ENCODE data around the gene OCRL. TPM values are rescaled to one million over a fixed set of nuclear protein-coding genes. Genes with fewer than 3 reads are reported as not detected.

Gene OCRL
- total and polyA plus RNA-seq, 2 of the 13 experiments (the other 11 are each of a cell fraction or from before 2014, with no cell fraction given): 13.4 to 32.0 TPM

DNA sequence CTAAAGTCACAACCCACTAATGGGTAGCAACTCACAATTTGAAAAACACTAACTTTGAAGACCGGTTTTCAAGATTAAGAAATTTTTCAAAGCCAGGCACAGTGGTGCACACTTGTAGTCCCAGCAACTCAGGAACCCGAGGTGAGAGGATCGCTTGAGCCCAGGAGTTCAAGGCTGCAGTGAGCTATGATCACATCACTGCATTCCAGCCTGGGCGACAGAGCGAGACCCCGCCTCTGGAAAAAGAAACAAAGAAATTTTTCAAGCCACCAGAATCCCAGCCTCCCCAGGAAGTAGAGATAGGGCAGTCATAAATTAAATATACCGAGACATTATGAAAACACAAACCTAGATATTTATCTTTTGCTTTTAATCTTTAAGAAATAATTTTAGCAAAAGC is 29.7 kb upstream of the OCRL start (continued):
- TF ChIP-seq, protein P1, sequence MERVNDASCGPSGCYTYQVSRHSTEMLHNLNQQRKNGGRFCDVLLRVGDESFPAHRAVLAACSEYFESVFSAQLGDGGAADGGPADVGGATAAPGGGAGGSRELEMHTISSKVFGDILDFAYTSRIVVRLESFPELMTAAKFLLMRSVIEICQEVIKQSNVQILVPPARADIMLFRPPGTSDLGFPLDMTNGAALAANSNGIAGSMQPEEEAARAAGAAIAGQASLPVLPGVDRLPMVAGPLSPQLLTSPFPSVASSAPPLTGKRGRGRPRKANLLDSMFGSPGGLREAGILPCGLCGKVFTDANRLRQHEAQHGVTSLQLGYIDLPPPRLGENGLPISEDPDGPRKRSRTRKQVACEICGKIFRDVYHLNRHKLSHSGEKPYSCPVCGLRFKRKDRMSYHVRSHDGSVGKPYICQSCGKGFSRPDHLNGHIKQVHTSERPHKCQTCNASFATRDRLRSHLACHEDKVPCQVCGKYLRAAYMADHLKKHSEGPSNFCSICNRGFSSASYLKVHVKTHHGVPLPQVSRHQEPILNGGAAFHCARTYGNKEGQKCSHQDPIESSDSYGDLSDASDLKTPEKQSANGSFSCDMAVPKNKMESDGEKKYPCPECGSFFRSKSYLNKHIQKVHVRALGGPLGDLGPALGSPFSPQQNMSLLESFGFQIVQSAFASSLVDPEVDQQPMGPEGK (CRISPR knock-in tag; IDR thresholded peaks at IDR 0.05): peak; percentile 46; the same call in 1 of the 2 replicates
- TF ChIP-seq HOXD1 (CRISPR knock-in tag; IDR thresholded peaks at IDR 0.05) (no peak), FOSL2 (CRISPR knock-in tag; IDR thresholded peaks at IDR 0.05) (peak; percentile 47), SOX13 (IDR thresholded peaks at IDR 0.05) (no peak), SOX13 (CRISPR knock-in tag; conservative IDR thresholded peaks at IDR 0.05 in 1 of 2, IDR thresholded peaks at IDR 0.05 in 1 of 2) (peak in 1 of 2 experiments; percentile 79; a peak in 2 of 4 replicates), HDAC1 (CRISPR knock-in tag; IDR thresholded peaks at IDR 0.05) (0 out of 2 replicates have a peak, but pooled peaks have one; percentile 31), RXRB (CRISPR knock-in tag; IDR thresholded peaks at IDR 0.05; ENCODE audit: borderline replicate concordance) (peak; percentile 47; the same call in 1 of the 2 replicates), ZNF468 (CRISPR knock-in tag; IDR thresholded peaks at IDR 0.05) (no peak), SOX5 (CRISPR knock-in tag; IDR thresholded peaks at IDR 0.05; ENCODE audit: borderline replicate concordance) (peak; percentile 57; the same call in 1 of the 2 replicates), SOX6 (IDR thresholded peaks at IDR 0.05) (no peak), SOX6 (CRISPR knock-in tag; IDR thresholded peaks at IDR 0.05) (peak; percentile 77), CREM (IDR thresholded peaks at IDR 0.05) (peak; percentile 12; the same call in 1 of the 2 replicates), CREM (CRISPR knock-in tag; IDR thresholded peaks at IDR 0.05) (no peak), PHF5A (CRISPR knock-in tag; IDR thresholded peaks at IDR 0.05; ENCODE audit: low read depth, unreplicated experiment) (no peak), ETV5 (CRISPR knock-in tag; IDR thresholded peaks at IDR 0.05; ENCODE audit: borderline replicate concordance) (peak; percentile 35; the same call in 1 of the 2 replicates), BCL6 (CRISPR knock-in tag; IDR thresholded peaks at IDR 0.05) (0 out of 2 replicates have a peak, but pooled peaks have one; percentile 28), SALL1 (CRISPR knock-in tag; IDR thresholded peaks at IDR 0.05) (peak; percentile 80)
- TF ChIP-seq, protein P2, sequence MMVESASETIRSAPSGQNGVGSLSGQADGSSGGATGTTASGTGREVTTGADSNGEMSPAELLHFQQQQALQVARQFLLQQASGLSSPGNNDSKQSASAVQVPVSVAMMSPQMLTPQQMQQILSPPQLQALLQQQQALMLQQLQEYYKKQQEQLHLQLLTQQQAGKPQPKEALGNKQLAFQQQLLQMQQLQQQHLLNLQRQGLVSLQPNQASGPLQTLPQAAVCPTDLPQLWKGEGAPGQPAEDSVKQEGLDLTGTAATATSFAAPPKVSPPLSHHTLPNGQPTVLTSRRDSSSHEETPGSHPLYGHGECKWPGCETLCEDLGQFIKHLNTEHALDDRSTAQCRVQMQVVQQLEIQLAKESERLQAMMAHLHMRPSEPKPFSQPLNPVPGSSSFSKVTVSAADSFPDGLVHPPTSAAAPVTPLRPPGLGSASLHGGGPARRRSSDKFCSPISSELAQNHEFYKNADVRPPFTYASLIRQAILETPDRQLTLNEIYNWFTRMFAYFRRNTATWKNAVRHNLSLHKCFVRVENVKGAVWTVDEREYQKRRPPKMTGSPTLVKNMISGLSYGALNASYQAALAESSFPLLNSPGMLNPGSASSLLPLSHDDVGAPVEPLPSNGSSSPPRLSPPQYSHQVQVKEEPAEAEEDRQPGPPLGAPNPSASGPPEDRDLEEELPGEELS (CRISPR knock-in tag; IDR thresholded peaks at IDR 0.05): peak; percentile 28; the same call in 1 of the 2 replicates
- TF ChIP-seq, protein P3, sequence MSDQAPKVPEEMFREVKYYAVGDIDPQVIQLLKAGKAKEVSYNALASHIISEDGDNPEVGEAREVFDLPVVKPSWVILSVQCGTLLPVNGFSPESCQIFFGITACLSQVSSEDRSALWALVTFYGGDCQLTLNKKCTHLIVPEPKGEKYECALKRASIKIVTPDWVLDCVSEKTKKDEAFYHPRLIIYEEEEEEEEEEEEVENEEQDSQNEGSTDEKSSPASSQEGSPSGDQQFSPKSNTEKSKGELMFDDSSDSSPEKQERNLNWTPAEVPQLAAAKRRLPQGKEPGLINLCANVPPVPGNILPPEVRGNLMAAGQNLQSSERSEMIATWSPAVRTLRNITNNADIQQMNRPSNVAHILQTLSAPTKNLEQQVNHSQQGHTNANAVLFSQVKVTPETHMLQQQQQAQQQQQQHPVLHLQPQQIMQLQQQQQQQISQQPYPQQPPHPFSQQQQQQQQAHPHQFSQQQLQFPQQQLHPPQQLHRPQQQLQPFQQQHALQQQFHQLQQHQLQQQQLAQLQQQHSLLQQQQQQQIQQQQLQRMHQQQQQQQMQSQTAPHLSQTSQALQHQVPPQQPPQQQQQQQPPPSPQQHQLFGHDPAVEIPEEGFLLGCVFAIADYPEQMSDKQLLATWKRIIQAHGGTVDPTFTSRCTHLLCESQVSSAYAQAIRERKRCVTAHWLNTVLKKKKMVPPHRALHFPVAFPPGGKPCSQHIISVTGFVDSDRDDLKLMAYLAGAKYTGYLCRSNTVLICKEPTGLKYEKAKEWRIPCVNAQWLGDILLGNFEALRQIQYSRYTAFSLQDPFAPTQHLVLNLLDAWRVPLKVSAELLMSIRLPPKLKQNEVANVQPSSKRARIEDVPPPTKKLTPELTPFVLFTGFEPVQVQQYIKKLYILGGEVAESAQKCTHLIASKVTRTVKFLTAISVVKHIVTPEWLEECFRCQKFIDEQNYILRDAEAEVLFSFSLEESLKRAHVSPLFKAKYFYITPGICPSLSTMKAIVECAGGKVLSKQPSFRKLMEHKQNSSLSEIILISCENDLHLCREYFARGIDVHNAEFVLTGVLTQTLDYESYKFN (CRISPR knock-in tag; conservative IDR thresholded peaks at IDR 0.05): peak; percentile 64
- TF ChIP-seq, protein P4, sequence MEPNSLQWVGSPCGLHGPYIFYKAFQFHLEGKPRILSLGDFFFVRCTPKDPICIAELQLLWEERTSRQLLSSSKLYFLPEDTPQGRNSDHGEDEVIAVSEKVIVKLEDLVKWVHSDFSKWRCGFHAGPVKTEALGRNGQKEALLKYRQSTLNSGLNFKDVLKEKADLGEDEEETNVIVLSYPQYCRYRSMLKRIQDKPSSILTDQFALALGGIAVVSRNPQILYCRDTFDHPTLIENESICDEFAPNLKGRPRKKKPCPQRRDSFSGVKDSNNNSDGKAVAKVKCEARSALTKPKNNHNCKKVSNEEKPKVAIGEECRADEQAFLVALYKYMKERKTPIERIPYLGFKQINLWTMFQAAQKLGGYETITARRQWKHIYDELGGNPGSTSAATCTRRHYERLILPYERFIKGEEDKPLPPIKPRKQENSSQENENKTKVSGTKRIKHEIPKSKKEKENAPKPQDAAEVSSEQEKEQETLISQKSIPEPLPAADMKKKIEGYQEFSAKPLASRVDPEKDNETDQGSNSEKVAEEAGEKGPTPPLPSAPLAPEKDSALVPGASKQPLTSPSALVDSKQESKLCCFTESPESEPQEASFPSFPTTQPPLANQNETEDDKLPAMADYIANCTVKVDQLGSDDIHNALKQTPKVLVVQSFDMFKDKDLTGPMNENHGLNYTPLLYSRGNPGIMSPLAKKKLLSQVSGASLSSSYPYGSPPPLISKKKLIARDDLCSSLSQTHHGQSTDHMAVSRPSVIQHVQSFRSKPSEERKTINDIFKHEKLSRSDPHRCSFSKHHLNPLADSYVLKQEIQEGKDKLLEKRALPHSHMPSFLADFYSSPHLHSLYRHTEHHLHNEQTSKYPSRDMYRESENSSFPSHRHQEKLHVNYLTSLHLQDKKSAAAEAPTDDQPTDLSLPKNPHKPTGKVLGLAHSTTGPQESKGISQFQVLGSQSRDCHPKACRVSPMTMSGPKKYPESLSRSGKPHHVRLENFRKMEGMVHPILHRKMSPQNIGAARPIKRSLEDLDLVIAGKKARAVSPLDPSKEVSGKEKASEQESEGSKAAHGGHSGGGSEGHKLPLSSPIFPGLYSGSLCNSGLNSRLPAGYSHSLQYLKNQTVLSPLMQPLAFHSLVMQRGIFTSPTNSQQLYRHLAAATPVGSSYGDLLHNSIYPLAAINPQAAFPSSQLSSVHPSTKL (CRISPR knock-in tag; IDR thresholded peaks at IDR 0.05): peak; percentile 65

Data from HepG2 (cell line).